UCSD-AML1 (cell line): ENCODE results near the gene DLK1.

Experiments used
- DNase-seq: peaks from one replicate; lab custom pipeline; 2025; ENCODE audit not compliant: unreplicated experiment; lab: John Stamatoyannopoulos, UW

DLK1 gene

GRCh38 chr14:100775351-100775830, 48.7 kb downstream of the DLK1 start:
- DNase-seq, result no peak

- no peak for DNase-seq
Measured at GRCh38 chr14:100775831-100776591, 49.3 kb downstream of the DLK1 start.

GRCh38 chr14:100776681-100777365, 50.1 kb downstream of the DLK1 start:
- DNase-seq, result no peak

DNA sequence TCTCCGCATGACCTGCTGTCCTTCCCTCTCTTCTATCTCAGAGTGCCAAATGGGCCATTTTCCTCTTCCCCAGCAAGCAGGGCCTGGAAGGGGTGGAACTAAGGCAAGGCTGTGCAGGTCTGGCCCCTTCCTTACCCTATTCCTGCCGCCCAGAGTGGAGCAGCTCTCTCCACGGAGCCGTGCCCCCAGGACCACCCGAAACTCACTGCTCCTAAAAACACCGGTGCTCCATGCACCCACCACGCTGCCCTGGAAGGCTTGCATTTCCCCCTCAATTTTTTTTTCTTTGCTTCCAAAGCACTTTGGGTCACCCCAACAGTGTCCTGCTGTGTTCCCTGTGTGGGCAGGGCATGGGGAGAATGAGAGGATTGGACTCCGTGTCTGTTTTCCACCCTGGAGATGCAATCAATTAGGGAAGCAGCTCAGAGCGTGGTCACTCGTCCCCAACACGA, 50.7 kb downstream of the DLK1 start:
- no peak for DNase-seq

DNA sequence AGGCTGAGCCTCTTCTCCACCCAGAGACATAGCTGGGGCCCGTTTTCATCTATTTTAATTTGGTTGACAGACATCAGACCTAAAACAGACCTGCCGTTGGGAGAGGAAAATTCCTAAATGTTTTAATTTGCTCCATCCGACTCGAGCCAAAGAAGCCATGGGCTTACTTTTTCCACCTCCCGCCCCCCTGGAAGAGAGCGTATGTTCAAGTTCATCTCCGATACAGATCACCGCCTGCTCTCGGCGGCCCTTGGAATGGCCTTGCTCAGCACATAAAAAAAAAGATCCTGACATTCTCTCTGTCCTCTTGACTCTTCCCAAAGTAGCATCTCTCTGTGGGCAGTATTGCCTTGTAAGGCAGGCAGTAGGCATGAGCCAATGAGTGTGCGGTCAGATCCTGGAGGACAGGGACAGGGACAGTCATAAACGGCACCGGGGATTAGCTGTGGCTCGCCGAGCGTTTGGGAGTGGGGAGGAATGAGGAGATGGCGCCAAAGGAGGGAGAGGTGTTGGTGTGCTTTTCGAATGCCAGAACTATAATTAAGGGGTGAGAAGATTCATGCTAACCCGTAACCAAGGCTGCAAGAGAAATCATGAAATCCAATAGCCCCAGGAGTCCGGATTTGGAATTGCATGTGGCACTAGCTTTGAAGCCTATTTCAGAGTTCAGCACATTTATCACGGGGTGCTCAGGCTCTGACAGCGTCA, 51.3 kb downstream of the DLK1 start:
- DNase-seq, result no peak

- DNase-seq, result no peak
Measured at GRCh38 chr14:100778526-100778882, 51.8 kb downstream of the DLK1 start.

GRCh38 chr14:100778951-100779690, 52.4 kb downstream of the DLK1 start:
- DNase-seq, result no peak

DNA sequence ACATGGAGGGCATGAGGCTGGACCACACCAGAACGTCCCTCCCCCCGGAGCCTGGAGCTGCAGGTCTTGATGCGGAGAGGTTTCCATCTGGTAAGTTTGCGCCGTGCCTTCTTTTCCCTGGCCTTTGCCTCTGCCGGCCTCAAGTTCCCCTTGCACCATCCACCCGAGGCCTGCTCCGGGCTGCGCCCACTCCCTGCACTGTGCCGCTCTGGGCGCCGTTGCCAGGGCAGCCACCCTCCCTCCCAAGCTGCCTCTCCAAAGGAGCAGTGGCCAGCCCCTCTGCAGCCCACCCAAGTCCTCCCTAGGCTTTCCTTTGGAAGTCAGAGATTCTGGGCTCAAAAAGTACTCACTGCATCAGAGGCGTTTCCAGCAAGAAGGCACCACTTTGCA, 53.0 kb downstream of the DLK1 start:
- DNase-seq, result no peak

DNA sequence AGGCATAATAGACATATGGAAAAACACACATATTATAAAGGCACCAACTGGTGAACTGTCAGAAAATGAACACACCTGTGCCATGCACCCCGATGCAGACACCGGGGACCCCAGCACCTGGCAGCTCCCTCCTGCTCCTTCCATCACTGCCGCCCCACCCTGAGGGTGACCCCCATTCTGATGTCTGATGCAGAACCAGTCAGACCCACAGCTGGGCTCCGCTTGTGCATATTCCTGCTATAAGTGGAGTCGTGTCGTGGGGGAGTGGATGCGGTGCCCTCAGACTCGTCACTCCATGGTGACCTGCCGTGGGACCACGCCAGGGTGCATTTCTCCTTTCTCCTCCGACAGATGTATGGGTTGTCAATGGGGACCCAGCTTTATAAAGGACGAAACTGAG, 53.6 kb downstream of the DLK1 start:
- DNase-seq, result no peak

DNA sequence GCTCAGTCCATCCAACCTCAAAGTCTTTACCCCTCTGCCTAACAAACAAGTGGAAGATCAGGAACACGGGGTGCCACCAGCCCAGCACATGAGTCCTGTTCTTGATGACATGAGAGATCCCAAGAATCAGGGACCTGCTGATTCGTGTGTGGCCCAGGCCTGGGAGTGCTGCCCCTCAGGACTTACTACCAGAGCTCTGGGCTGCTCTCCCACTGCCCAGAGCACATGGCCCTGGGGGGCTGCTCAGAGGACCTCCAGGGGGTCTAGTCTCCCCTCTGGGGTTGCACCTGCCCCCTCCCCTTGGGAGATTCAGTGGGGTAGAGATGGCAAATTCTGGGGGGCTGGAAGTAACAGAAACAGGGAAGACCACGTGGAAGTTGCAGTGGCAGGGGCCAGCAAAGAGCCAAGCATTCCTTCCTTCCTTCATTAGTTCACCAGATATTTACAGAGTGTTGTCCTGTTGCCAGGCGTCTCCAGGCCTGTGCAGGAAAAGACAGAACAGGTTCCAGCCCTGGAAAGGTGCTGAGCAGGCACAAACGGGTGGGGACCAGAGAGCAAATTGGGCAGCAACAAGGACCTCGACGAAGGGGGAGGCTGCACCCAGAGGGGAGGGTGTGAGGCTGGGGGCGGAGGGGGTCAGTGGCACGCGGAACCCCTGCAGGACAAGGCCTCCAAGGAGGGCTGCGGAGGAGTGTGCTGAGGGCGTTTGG, 54.1 kb downstream of the DLK1 start:
- DNase-seq, result no peak

DNA sequence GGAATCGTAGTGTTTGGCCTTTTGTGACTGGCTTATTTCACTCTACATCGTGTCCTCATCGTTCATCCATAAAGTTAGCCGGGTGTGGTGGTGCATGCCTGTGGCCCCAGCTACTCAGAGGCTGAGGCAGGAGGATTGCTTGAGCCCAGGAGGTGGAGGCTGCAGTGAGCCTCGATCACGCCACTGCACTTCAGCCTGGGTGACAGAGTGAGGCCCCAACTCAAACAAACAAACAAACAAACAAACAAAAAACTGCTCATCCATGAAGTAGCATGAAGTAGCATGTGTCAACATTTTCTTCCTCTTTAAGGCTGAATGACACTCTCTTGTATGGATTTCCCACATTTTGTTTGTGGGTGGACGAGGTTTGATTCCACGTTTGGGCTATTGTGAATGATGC, 55.3 kb downstream of the DLK1 start:
- DNase-seq, result no peak

DNA sequence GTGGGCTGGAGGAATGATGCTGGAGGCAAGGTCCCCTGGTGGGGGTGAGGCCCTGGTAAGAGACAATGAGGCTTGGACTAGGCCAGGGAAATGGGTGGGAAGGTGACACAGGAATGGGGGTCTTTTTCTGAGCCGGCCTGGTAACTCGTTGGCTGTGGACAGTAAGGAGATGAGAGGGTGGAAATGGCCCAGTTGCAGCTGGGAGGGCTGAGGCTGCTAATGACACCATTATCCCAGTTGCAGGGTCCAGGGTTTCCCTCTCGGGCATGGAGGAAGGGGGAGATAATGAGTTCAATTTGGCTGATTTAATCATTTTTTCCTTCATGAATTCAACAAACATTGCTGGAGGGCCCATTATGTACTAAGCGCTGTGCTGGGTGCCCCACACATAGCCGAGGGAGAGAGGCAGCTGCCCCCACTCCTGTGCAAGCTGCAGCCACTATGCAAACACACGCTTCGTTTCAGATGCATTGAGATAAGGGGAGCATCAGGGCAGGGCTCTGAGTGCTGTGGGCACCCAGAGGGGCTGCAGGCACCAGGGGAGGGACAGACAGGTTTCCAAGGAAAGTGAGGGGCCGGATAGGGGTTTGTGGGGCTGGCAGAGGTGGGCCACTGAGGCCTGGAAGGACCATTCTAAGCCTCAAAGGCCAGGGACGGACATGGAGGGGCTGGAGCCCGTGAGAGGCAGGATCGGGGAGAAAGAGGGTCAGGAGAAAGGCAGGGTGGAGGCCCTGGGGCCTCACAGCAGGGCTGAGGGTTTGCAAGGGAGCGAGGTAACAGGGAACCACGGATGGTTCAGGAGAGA, 56.0 kb downstream of the DLK1 start:
- DNase-seq, result no peak

GRCh38 chr14:100783630-100784370, 57.1 kb downstream of the DLK1 start:
- no peak for DNase-seq

GRCh38 chr14:100784523-100785337, 58.0 kb downstream of the DLK1 start:
- DNase-seq, result no peak

DNA sequence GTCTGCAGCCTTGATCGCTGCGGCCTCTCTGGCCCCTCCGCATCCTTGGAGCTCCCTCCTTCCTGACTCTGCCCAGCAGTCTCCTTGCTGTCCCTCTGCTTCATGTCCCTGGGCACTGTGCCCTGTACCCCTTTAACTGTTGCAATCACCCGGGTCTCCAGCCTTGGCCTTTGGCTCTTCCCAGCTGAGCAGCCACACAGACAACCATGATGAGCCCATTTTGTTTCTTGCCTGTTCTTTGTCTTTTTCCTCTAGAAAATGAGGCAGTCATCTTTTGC, 58.6 kb downstream of the DLK1 start:
- no peak for DNase-seq

GRCh38 chr14:100785626-100786025, 58.9 kb downstream of the DLK1 start:
- no peak for DNase-seq

- DNase-seq, result no peak
Measured at GRCh38 chr14:100786131-100786530, 59.4 kb downstream of the DLK1 start.

GRCh38 chr14:100786576-100787219, 60.0 kb downstream of the DLK1 start:
- DNase-seq, result no peak
